GM21619 (cell line): ENCODE data around the gene COL4A2.

Experiments used
- ATAC-seq: cut with Tn5 transposase; IDR thresholded peaks from one replicate; pipeline ENCODE4 v1.9.1; 2021; ENCODE audit not compliant: unreplicated experiment

Gene COL4A2

DNA sequence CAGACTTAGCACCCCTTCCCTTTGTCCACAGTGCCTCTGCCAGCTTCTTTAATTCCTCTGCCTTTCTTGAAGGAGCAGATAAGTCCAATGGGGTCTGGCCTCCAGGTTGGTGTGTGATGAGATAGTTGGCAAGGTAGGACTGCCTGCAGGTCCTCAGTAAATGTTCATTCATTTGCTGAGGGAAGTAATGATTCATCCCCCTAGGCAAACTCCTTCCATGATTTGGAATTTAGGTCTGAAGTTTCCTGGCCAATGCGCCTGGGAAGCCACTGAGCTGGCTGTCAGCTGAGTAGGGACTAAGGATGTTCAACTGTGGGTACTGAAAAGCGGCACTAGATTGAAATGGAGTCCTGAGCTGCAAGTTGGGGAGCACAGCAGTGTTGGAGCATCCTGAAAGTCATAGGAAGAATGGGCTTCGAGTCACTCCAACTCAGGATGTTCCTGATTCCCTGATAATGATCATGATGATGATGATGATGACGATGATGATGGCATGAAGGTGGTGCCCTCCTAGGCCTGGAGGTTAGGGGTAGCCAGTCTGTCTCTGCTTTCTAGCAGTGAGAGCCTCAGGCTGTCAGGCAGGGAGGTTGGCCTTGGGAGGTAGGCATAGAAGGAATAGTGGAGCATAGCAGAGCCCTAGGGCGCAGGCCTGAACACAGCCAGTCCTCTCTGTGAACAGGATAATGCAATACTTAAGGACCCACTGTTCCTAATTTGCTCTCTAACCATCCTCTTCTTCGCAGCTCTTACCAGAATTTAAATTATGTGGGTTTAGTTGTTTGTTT is 44.7 kb downstream of the COL4A2 start:
- ATAC-seq = no peak

DNA sequence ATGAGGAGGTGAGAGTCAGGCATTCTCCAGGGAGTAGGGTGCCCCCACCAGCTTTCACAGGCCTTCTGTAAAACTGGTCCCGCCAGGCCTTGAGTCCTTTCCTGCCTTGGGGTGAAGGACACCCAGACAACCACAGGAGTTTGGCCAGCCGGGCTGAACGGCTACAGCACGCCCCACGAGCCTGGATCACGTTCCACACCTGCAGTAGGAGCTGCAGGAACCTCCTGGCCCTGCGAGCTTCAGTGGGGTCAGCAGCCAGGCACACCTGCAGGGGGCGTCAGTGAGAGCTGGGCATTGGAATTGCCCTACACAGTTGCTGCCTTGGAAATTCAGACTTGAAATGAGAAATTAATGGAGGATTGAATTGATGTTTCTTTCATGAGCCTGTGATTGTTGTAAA is 45.7 kb downstream of the COL4A2 start:
- no peak for ATAC-seq

DNA sequence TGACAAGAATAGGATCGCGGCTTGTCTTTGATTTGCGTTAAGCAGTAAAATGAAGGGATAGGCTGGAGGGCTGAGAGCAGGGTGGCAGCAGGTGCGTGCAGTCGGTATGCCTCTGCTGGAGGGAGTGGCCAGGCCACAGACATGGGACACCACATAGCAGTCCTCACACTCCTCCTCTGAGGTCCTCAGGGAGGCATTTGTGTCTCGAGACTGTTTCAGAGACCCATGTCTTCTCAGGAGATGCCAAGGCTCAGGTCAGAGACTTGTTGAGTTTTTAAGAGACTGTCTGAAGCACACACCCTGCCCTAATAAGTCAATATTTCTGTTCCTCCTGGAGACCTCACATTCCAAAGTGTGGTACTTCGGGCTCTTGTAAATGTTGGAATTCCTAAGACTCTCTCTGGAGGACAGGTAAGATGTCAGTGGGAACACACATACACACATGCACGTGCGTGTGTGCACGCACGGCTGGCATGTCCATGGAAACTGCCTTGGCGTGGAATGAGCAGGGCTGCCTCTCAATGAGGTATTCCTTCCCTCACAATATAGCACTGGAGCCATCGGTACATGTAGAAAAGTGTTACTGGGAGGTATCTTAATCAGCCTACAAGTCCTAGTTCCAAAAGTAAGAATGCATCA is 46.4 kb downstream of the COL4A2 start:
- ATAC-seq = no peak

DNA sequence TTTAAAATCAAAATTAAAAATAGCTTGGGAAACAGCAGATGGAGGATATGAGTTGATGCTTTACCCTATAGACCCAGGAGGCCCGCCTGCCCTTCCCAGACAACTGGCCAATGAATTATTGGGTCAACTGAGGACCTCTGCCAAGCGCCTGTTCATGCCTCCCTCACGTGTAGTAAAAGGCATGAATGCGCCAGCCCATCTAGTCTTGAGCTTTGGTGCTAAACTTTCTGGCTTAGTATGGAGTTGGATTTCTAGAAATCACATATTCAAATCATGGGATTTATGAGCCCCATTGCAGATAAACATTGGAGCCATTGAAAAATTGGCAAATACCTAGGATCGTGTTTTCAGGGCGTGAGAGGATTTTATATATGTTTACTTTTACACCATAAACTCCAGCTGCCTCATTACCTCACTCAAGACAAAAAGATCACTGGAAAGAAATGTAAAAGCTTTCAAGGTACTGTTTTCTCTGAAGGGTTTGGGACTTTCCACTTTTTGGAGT is 47.1 kb downstream of the COL4A2 start:
- no peak for ATAC-seq

DNA sequence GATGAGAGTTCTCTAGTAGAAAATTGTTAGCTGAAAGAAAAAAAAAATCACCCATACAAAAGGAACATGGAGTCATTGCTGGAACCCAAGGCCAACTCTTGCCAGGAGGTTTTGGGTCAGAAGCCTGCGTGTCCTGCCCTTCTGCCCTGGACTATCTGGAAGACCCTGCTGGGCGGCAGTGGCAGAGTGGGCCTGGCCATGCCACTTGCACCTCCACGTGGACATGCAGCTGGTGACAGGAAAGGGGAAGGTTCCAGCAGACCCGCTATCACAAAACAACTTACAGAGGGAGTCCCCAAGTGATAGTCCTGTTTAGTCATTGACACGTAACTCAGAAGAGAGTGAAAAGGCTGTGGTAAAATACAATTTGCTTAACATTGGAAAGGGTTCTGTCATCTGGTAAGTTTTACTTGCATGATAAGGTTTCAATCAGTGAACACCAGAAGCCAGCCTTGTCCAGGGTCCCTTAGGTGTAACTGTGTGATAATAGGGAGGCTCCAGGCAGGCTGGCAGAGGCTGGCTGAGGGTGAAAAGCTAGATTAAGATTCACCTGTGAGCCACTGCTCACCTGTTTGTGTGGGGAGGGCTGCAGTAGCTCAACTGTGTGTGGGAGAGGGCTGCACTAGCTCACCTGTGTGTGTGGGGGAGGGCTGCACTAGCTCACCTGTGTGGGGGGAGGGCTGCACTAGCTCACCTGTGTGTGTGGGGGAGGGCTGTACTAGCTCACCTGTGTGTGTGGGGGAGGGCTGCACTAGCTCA is 47.8 kb downstream of the COL4A2 start:
- ATAC-seq = no peak

DNA sequence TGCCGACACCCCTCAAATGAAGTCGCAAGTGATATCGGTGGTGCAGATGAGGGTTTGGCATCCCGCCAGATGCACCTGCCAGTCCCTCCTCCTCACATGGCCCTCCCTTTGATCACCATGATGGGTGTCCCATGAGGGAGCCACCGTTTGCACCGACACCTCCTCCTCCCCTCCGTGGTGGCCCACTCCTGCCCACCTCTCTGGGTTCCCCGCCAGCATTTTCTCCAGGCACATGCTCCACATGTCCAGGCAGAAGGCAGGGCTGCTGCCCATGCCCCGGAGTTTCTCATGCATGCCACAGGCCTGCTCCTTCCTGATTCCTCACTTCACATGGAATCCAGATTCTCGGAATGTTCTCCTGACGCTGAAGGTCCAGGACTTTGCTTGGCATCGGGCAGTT is 49.3 kb downstream of the COL4A2 start:
- no peak for ATAC-seq

DNA sequence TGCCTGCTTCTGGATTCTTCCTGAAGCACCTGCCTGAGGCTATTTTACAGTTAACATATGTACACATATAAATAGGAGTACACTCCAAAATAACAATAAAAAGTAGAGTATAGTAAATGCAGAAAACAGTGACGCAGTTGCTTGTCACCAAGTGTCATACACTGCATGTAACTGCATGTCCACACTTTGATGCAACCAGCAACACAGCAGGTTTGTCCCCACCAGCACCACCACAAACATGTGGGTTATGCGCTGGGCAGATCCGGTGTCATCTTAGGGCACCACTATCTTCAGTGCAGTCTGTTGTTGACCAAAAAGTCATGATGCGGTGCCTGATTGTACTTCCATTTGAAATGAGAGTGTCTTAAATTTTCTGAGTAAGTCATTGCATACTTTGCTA is 51.3 kb downstream of the COL4A2 start:
- no peak for ATAC-seq

DNA sequence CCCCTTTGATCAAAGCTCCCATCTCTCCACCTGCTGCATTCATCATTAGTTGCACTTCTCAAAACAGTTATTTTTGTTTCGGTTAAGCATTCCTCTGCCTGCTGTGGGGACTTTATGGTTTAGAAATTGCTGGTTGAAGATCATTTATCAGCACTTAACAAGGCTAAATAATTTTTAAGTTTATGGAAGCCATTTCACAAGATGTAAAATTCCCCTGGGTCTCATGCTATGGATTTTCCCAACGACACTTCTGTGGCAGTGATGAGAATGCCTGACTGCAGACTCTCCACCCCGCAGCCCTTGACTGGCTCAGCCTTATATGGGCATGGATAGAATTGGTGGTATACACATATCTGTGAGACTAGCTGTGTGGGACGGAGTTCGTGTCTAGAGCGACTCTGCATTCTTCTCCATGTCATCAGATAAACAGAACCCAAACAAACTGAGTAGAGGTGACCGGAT is 52.8 kb downstream of the COL4A2 start:
- ATAC-seq = no peak

DNA sequence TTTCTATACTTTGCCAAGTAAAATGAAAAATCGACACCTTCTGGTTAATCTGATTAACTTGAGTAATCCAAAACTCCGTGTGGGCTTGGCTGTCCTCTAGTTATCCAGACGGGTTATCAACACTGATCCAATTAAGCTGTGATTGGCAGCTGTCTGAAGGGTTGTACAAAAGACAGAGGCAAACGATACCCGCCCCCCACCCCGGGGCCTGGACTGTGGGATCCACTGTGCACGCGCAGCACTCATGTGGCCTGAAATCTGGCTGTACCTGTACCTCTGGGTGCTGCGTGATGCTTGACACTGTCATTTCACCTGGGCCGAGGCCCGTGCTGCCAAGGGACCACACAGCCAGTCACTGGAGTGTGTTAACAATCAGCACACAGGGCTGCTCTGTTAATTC is 53.5 kb downstream of the COL4A2 start:
- no peak for ATAC-seq

DNA sequence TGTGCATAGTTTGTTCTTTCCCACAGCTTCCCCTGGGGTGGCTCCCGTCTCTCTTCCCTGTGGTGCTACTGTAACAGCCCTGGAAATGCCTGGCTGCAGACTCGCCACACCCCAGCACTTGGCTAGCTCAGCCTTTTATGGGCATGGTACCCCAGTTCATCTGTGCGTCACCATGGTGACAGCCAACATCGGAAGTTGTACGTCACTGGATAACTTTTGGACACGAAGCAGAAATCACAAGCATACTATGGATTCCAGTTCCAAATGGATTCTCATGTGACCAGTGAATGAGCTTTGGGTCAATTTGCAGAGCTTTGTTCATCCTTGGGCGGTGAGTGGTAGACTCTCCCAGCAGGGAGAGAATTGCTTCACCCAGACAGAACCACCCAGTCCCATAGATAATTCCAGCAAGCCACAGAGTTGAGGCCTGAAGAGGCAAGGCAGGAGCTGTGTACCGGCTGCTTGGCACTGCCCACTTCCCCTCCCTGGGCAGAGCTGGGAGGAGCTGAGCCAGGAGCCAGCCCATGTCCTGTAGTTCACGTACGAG is 54.4 kb downstream of the COL4A2 start:
- ATAC-seq = no peak

DNA sequence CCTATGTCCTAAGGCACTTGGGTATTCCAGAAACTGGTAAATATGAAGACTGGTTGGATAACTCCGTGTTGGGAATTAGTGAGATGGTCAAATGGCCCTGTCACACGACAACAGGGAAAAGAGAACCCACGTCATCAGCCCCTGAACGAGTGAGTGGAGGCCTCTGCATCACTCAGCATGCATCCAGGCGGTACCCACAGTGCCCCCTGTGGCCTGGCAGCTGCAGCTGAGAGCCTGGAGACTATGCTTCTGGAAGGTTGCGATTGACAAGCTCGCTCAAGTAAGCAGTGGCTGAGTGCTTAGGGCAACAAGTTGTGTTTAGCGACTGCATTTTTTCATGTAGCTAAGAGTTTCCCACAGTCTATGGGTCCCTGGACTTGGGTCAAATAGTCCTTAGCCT is 55.9 kb downstream of the COL4A2 start:
- no peak for ATAC-seq

DNA sequence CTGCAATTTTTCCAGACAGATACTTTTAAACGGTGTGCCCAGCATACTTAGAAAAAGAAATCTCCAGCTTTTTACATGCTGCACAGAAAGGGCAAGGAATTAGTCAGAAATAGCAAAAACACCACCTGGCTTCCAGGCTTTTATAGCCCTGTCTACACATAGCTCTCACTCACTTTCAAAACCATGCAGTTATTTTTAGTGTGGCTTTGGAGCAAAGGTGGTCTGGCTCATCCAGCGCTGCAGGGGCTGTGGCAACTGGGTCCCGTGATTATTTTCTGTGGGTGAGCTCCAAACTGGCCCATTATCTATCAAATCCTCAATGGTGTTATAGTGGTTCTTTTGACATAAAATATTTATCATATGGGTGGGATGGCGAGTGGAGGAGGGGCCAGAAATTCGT is 57.0 kb downstream of the COL4A2 start:
- no peak for ATAC-seq

DNA sequence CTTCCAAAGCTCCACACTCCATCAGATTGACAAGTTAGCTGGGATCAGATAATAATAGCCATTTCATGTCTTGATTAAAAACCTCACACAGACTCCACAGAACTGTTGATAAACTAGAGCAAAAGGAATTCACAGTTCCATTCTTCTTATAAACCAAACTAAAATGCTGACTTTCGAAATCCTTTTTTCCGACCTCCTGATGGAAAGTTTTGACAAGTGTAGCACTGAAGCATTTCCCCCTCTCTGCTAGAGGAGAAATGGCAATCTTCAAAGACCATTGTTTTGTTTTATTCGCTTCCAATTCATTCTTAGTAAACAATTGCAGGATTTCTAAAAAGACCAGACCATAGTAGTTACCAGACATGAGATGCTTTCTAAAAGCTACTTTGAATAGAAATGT is 58.8 kb downstream of the COL4A2 start:
- ATAC-seq = no peak

DNA sequence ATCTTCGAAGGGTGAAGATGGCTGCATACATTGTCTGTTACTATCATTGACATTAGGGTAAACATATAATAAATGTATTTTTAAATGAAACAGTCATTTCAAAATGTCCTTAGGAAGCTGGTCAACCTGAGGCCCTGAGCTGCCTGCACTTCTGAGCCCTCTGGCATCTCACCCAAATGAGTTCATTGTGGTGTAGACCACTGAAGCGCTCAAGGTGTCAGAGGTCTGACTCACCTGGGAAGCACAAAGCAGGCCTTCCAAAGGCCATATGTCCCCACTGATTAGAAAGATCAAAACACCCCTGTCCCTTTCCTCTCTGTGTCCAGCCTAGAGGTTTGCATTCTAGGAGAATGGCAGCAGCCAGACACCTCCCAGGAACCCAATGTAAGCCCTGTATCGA is 59.6 kb downstream of the COL4A2 start:
- no peak for ATAC-seq

DNA sequence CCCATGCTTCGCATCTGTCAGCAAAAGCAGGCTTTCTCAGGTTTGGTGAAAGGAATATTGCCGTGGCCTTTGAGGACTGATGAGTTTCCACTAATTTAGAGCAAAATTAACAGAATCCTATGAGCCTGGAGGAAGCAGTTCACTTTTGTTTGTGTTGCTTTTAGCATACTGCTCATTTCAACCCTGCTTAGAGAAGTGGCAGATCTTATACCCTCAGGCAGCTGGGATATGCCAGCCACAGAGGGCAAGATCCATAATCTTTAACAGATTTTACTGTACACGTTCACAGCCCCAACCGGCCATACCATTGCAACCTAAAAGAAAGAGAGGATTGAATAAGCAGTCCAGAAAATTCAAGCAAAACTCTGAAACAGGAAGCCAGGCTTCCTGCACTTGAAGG is 60.5 kb downstream of the COL4A2 start:
- no peak for ATAC-seq

DNA sequence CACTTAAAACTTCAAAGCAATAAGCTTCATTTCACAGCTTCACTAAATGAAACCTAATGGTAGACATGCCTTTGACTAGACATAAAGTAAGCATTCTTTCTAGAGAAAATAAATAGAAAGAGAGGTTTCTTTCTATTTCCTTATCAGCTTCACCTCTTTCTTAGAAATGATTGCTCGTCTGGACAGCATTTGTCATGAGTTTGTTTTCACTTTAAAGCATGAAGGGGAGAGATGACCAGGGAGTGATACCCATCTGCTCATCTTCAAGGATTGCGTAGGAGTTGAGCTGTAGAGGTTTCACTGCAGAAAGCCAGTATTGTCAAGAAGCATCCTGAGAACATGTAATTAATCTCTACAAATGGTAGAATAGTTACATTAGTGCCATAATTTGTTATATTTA is 61.3 kb downstream of the COL4A2 start:
- ATAC-seq = no peak

DNA sequence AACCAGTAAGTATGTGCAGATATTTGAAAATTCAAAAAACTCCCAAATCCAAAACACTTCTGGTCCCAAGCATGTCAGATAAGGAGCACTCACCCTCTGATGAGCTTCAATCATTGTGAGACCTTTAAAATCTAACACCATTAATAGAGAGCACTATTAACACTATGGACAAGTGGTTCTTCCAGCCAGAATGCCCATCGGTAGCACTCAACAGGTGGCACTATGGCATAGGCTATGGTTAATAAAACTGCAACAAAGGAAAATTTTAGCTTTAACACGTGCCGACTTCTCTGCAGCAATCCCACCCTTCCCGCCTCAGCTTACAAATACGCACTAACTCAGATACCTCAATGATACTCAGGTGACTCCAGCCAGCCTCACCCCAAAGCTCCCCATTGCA is 62.3 kb downstream of the COL4A2 start:
- ATAC-seq = no peak

DNA sequence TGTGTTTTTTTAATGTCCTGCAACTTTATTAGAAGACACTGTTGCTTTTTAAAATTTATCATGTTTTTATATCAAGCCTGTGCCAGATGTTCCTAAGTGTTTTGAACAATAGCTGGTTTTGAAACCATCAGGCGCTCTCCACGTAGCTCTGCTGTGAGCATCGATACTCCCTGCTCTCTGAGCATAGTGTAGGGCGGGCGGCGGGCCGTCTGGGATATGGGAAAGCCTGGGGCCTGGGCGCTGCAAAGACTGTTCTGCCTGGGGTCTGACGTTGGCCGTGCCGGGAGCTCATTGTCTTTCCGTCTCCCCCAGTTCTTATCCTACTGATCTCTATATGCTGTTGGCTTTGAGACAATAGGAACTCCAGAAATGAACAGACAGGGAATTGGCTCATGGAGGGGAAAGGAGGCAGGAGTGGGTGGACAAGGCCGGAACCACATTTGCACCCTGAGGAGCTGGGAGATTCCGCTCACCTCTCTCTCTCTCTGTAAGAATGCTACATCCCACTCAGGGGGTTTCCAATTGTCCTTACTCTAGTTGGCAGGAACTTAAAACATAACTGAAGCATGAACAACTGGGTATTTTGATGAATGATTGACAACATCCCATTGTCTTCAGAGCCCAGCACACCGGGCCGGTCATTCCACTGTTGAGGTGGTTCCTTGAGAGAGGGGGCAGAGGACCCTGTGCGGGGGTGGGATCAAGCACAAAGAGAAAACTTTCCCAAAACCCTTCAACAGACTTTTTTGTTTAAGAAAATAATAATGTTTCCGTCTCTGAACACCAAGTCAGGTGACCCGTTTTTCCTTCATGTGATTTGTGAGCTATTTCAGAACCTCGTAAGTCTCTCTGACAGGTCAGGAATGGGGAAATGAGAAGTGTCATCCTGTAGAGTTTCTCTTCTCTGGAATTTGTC is 64.7 kb downstream of the COL4A2 start:
- peak; percentile 62 for ATAC-seq

DNA sequence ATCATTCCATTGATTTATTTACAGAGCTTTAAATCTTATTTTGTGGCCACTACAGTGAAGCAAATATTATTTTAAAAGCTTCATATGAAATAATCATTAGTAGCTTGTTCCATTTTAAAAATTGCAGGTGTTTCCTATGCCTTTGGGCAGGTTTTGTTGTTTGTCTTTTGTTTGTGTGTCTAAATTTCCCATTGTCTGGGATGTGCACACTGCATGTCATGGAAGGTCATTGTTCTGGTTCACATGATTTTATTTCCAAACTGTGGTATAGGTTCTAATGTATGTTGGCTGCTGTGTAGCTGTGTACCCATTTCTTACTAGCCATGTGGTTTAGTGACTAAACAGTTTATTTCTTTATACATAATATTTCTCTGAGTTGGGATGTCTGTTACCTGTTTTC is 65.6 kb downstream of the COL4A2 start:
- ATAC-seq = no peak

DNA sequence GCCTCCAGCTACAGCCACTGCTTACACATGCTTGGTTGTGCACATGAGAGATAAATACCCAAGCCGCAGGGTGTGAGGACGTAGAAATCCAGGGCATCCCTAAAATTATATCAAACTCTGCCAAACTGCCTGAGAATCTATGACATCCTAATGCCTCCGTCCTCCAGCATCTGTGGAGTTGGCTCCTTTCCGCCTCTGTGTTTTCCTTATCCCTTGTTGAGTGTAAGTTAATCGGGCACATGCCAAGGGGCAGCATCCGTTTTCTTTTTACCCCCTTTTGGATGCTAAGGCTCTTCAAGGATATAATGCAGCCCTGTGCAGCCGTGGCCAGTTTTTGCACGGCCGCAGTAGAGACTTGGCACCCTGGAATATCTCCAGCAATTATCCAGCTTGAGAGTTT is 66.5 kb downstream of the COL4A2 start:
- no peak for ATAC-seq
